GM19372 (cell line): ENCODE data around the gene PRDM1.

Experiments used
- ATAC-seq: cut with Tn5 transposase; IDR thresholded peaks from one replicate; pipeline ENCODE4 v1.9.1; 2021; ENCODE audit warnings: mild to moderate bottlenecking, low read depth, moderate library complexity; ENCODE audit not compliant: unreplicated experiment

The PRDM1 gene

GRCh38 chr6:106085984-106086813 is at the start of gene PRDM1:
PRDM1 (plus strand) TSS chr6:106086336; CDS start chr6:106086554, 218 bp downstream.
- peak; percentile 75 for ATAC-seq

GRCh38 chr6:106037060-106037459 is 49.1 kb upstream of the PRDM1 start:
- ATAC-seq = no peak

DNA sequence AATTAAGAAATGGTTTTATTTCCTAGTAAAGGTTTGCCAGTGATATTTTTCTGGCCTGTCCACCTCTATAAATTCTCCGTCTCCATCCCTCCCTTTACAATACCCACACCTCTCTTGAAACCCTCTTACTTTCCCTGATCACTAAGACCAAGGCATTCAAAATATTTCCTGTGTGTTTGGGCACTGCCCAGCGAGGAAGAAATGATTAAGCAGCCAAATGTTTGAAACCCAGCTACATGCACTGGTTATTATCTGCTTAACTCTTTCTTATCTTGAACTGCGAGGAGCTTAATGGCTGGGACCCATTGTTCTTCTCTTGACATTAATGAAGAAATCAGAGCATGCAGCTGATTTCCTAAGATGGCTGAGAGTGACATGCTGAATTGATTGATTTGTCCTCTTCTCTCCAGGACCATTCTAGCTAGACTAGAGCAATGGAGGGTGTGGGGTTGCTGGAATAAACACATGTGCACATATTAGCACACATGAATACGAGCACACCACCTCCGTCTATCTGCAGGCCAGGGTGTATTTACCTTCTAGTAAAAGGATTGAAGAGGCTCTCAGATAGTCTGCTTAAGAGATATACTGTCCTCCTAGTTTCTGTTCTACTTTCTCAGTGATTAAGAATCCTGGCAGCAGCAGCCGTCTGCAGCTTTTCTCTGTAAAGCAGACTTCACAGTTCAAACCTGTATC is 46.1 kb upstream of the PRDM1 start:
- no peak for ATAC-seq

GRCh38 chr6:106044151-106044550 is 42.0 kb upstream of the PRDM1 start:
- ATAC-seq = no peak

- no peak for ATAC-seq
These were observed 41.1 kb upstream of the PRDM1 start for GRCh38 chr6:106045077-106045476.

DNA sequence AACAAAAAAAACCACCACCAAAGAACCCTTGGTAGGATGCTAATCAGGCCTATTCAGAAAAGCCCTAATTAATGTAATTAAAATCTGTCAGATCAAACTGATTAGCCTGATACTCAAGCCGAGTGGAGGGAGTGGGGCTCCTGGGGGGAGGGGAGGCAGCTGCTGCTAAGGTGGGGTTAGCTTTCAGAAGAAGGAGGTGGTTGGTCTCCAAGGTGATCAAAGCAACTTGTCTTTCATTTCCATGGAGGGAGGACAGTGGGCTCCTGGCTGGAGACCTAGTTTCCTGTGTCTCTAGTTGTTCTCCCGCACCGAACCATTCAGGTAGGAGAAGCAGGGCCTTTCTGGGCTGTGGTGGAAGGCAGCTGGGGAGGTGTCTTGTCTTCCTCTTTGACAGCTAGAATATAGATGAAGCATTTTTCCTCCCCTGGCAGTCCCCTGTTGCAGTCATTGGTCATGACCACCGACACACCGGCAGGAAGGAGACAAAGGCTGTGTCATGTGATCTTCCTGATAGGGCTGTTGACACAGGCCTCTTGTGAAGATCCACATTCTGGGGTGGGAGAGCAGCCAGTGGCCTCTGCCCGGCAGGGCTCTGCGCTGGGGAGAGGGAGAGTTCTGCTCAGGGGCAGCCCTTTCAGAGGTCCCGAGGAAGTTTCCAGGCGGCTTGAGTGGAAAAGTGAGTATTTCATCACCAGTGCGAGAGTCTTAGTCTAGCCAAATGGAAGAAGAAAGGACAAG is 39.9 kb upstream of the PRDM1 start:
- no peak for ATAC-seq

DNA sequence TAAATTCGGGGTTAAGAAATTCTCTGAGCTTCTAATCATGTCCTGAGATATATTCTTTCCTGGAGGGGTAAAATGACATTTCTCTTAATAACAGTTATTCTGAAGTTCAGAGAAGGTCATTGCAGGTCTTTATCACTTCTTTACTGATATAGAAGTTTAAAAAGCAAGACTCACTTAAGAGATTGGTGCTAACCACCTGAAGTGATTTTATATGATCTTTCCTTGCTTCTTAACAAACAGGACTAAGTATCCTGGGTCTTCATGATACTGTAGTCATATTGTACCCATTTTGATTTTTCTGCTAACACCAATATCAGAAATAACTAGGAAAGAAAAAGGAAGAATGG is 39.3 kb upstream of the PRDM1 start:
- no peak for ATAC-seq

- no peak for ATAC-seq
These were observed 37.8 kb upstream of the PRDM1 start for GRCh38 chr6:106048336-106048735.

- ATAC-seq = no peak
These were observed 35.6 kb upstream of the PRDM1 start for GRCh38 chr6:106050538-106050937.

DNA sequence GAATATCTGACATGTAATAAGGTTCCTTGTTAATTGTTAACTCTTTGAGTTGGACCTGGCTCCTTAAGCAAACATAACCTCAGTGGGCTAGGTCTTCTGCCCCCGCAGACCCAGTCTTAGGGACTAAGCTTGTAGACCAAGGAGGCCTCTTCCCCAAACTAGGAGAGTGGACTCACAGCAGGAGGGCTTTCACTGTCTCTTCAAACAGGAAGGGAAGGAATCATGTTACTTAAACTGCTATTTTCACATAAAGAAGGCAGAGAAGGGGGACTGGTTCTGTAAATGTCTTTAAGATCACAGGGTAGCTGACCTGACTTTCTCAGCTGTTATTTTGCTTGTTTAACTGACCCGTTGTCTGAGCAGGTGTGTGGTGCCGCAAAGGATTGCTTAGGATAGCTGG is 34.9 kb upstream of the PRDM1 start:
- ATAC-seq = no peak

DNA sequence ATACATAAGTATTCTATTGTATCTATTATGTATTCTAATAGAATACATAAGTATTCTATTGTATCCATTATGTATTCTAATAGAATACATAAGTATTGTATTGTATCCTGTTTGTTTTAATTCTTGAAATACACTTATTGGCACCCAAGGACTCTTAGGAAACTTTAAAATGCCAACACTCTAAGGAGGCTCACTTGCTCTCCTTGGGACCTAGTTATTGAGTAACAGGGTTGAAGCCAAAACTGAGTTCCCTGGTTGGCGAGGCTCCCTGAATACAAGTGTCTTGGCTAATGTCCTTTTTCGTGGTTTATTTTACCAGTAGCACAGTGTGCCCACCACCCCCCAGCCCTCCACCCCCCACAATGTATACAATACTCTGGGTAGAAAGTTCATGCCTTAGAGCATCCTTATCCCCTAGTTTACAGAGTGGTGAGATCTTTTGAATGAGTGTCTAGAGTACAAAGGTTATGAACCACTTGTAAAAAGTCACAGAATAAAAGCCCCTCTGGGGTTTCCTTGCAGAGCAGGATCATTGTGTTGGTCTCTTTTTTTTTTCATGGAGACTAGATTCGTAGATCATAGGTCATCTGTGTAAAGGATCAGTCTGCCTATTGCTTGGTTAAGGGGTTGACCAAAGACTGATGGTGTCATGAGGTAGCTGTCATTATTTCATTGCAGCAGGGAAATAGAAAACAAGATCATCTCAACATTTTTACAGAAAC is 32.5 kb upstream of the PRDM1 start:
- no peak for ATAC-seq

GRCh38 chr6:106055489-106055888 is 30.6 kb upstream of the PRDM1 start:
- no peak for ATAC-seq

- no peak for ATAC-seq
These were observed 29.9 kb upstream of the PRDM1 start for GRCh38 chr6:106056060-106056745.

- no peak for ATAC-seq
These were observed 29.3 kb upstream of the PRDM1 start for GRCh38 chr6:106056746-106057390.

DNA sequence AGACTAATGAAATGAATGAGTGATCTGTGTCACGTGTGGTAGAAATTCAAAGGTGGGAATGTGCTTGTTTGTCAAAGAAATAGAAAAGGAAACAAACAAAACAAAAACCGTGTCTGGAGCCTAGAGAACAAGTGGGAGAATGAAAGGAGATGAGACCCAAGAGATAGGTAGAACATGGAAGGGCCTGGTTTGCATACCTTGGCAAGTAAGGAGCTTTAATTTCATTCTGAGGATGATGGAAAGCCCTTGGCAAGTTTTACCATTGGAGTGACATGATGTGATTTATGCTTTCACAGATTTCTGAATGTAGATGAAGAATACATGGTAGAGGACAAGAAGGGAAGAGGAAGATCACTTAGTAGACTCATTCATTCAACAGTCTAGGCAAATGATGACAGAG is 26.8 kb upstream of the PRDM1 start:
- no peak for ATAC-seq

- no peak for ATAC-seq
These were observed 26.0 kb upstream of the PRDM1 start for GRCh38 chr6:106060167-106060566.

DNA sequence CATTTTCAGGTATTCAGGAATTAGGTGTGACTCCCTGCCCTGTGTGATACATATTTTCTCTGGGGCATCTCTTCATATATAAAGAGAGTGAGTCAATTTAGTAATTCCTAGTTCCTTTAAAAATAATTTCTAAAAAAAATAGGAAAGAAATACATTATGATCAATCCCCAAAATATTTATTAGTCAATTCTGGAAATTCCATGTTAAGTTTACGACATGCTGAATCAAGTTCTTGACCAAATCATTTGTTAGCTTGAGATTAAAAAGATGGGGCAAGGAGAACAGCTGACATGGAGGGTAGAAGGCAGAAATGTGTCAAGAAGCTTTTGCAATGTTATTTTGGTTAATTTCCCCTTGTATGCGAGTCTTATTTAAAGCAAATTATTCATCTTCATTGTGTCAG is 22.7 kb upstream of the PRDM1 start:
- no peak for ATAC-seq

DNA sequence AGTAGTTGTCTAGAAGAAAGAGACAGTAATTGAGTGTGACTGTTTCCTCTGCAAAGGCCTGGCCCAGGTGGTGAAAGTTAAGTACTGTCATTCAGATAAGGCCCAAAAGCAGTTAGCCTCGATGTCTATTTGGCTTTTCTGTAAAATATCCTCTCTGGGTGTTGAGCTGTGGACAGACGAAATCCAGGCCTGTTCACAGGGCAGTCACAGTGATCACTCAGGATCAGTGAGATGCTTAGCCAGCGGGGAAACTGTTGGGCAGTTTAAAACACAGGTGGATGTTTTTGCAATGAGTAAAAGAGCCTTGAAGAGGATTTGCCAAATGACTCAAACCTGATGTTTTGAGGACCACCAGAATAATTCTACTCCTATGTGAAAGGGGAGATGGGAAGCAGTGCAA is 22.0 kb upstream of the PRDM1 start:
- no peak for ATAC-seq

- no peak for ATAC-seq
These were observed 21.4 kb upstream of the PRDM1 start for GRCh38 chr6:106064756-106065155.

DNA sequence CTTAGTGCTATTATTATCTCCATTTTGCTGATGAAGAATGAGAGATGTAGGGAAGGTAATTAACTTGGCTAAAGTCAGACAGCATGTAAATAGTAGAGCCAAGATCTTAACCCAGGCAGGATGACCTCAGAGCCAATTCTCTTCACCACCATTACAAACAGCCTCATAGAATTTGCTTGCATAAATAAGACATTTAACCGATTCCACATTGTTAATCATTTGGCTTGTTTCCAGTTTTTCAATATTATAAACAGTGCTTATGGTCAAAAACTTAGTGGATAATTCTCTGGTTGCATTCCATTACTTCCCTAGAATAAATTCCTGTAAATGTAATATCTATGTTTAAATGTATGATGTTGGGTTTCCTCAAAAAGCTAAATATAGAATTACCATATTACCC is 19.1 kb upstream of the PRDM1 start:
- ATAC-seq = no peak
